K562 (cell line): ENCODE measurements around the gene MAD1L1. TPM values are rescaled to one million over a fixed set of nuclear protein-coding genes. Genes with fewer than 3 reads are reported as not detected.

Source experiments
- ATAC-seq: fragments of 200-7000 bp; cut with Tn5 transposase; 3 replicates; pipeline ENCODE4 v1.9.1; 2020; ENCODE audit warnings: moderate library complexity
- BruUV-seq: library from RNA; stranded (reverse); fragments of 400-500 nt; replicated peaks from 2 replicates; lab custom pipeline; 2021; lab: Mats Ljungman, UMichigan
- CTCF ChIA-PET: fragments of 300-600 bp; formaldehyde crosslinking; extraction: SDS; loops from one replicate; lab custom pipeline; 2021; ENCODE audit warnings: low intra/inter-chr PET ratio; lab: Yijun Ruan, JAX
- POLR2A ChIA-PET: fragments of 300-600, 350-650 bp; sonication (Branson Sonifier 250); formaldehyde crosslinking; extraction: SDS; loops from one replicate; lab custom pipeline; 2021; ENCODE audit warnings: antibody characterized with exemption, inconsistent platforms; lab: Yijun Ruan, JAX
- DNase-seq, 4 experiments: peaks; one replicate each; pipeline versions ENCODE4 v3.0.0 to v3.0.0-alpha.2; 2011 to 2018; ENCODE audit warnings: low spot score in 3 of 4, mixed read lengths in 3 of 4; ENCODE audit errors: extremely low read depth in 1 of 4
- FAIRE-seq: peaks from 2 replicates; lab custom pipeline; 2011; peaks lifted over from hg19 to GRCh38; lab: Jason Lieb, UNC
- H2AFZ ChIP-seq: 2 replicates; pipeline ENCODE4 v1.6.0; 2011; ENCODE audit warnings: low read depth, low read length, control low read depth, inconsistent platforms
- H3K27ac ChIP-seq: fragments of 200-600 bp; 3 replicates; pipeline ENCODE4 v1.8.0; 2011; ENCODE audit warnings: low read depth, mild to moderate bottlenecking, control low read depth, inconsistent platforms, low read length, moderate library complexity, mixed read lengths; ENCODE audit errors: extremely low read depth
- H3K27me3 ChIP-seq, 2 experiments: fragments of 300-600 bp in 1 of 2; 2 replicates in 1 of 2; 3 replicates in 1 of 2; pipeline versions ENCODE4 v1.6.0 to v1.8.0; 2011; ENCODE audit warnings: inconsistent platforms in 2 of 2, low read length in 2 of 2, mild to moderate bottlenecking in 1 of 2, mixed read lengths in 1 of 2, moderate library complexity in 1 of 2; ENCODE audit not compliant: control insufficient read depth in 2 of 2, insufficient read depth in 2 of 2
- H3K36me3 ChIP-seq: fragments of 300-600 bp; 3 replicates; pipeline ENCODE4 v1.8.0; 2011; ENCODE audit warnings: mild to moderate bottlenecking, low read length, inconsistent platforms; ENCODE audit not compliant: control insufficient read depth, insufficient read depth
- H3K4me1 ChIP-seq, 2 experiments: fragments of 200-600 bp in 1 of 2; replicated peaks in 1 of 2; 2 replicates in 1 of 2; 3 replicates in 1 of 2; pipeline versions ENCODE4 v1.5.1 to v1.8.0; 2011; ENCODE audit warnings: inconsistent platforms in 2 of 2, low read length in 2 of 2, mild to moderate bottlenecking in 1 of 2, mixed read lengths in 1 of 2, moderate library complexity in 1 of 2; ENCODE audit not compliant: control insufficient read depth in 2 of 2, insufficient read depth in 2 of 2
- H3K4me2 ChIP-seq: 2 replicates; pipeline ENCODE4 v1.6.1; 2011; ENCODE audit warnings: low read length, control low read depth, inconsistent platforms, mixed read lengths; ENCODE audit not compliant: insufficient read depth
- H3K4me3 ChIP-seq: fragments of 200-600 bp; sonication (generic), shearing (Covaris generic); 2 replicates; pipeline ENCODE4 v1.5.1; 2016; ENCODE audit warnings: control low read depth, inconsistent platforms
- H3K79me2 ChIP-seq: fragments of 200-600 bp; 3 replicates; pipeline ENCODE4 v1.8.0; 2011; ENCODE audit warnings: low read length, inconsistent platforms; ENCODE audit not compliant: control insufficient read depth, insufficient read depth
- H3K9ac ChIP-seq, 2 experiments: 2 replicates each; pipeline versions ENCODE4 v1.6.0 to v1.6.1; 2011; ENCODE audit warnings: low read depth in 2 of 2, low read length in 2 of 2, control low read depth in 1 of 2, inconsistent platforms in 1 of 2, mild to moderate bottlenecking in 1 of 2, mixed read lengths in 1 of 2; ENCODE audit not compliant: insufficient read depth in 1 of 2
- H3K9me1 ChIP-seq: one replicate; pipeline ENCODE4 v1.6.0; 2011; ENCODE audit warnings: inconsistent platforms, mild to moderate bottlenecking, low read length, moderate library complexity; ENCODE audit not compliant: control insufficient read depth, insufficient read depth
- H3K9me3 ChIP-seq: replicated peaks from 2 replicates; pipeline ENCODE4 v1.5.1; 2011; ENCODE audit warnings: low read depth, low read length, inconsistent platforms; ENCODE audit not compliant: control insufficient read depth, insufficient read depth
- H4K20me1 ChIP-seq: replicated peaks from 2 replicates; pipeline ENCODE4 v1.6.1; 2011; ENCODE audit warnings: low read length, inconsistent platforms, mixed read lengths; ENCODE audit not compliant: control insufficient read depth, insufficient read depth
- POLR2G ChIP-seq: fragments of 200-400 bp; formaldehyde crosslinking; IDR thresholded peaks from 2 replicates; pipeline ENCODE4 v1.6.1; 2017; ENCODE audit warnings: low read depth, mild to moderate bottlenecking, antibody characterized with exemption, low read length, moderate library complexity
- WGBS: fragments of 100-300 bp; shearing (Covaris generic); methylation state at CpG from one replicate; pipeline ENCODE4 v1.1.6; 2016; ENCODE audit warnings: low coverage, mixed read lengths; ENCODE audit not compliant: insufficient coverage; ENCODE audit errors: missing lambda C conversion rate; 5-methylcytosine and 5-hydroxymethylcytosine counted together
- in situ Hi-C: fragments of 300-500 bp; cut with MboI; formaldehyde crosslinking; loops from 4 replicates; pipeline ENCODE4 v1.15.0; 2018; ENCODE audit warnings: inconsistent platforms, mixed read lengths
- intact Hi-C: fragments of 100-400 bp; cut with micrococcal nuclease; formaldehyde crosslinking; loops from 2 replicates; pipeline ENCODE4 v1.14.2; 2022
- polyA plus RNA-seq, 8 experiments: library from polyadenylated mRNA; depleted of rRNA in 4 of 8; stranded (reverse) in 5 of 8; unstranded in 3 of 8; fragments of >200 nt; fragmentation: Nextera tagmentation in 2 of 8; fragmentation: Illumina TruSeq in 1 of 8; extraction: Ambion mirVana in 2 of 8; extraction: Trizol in 1 of 8; gene quantifications; 2 replicates each; pipeline versions ENCODE4 v1.2.1 to v1.2.3, GENCODE V29; 2011 to 2014; ENCODE audit warnings: inconsistent platforms in 1 of 8, missing spikeins in 1 of 8
- total RNA-seq, 7 experiments: library from RNA; depleted of rRNA in 6 of 7; stranded (reverse); fragments of >200 nt in 6 of 7; fragmentation: Illumina TruSeq in 2 of 7; extraction: Trizol in 2 of 7; gene quantifications; 2 replicates each; pipeline versions ENCODE4 v1.2.1 to v1.2.3, GENCODE V29; 2011 to 2021; ENCODE audit warnings: low replicate concordance in 1 of 7
- TF ChIP-seq, protein P1 (sequence below): fragments of 200-800 bp; sonication (Bioruptor generic); IDR thresholded peaks from 2 replicates; pipeline ENCODE4 v1.6.1; 2016; ENCODE audit warnings: missing genetic modification characterization, missing compliant biosample characterization

MAD1L1 gene
- total and polyA plus RNA-seq, 9 of the 15 experiments (the other 6 are each of a cell fraction or from before 2014, with no cell fraction given) = 1.7 to 89.7 (median 18.0) TPM

- CTCF ChIA-PET = no interaction called here
- H3K4me1 ChIP-seq = peaks cover 0 to 16% of the 10 kb centered on the region in 2 experiments; a peak in 1 of 5 replicates
Observed at GRCh38 chr7:2172311-2173188, 60.2 kb downstream of the MAD1L1 start.

More at GRCh38 chr7:2172311-2173188, 60.2 kb downstream of the MAD1L1 start:
- Histone ChIP-seq H3K9me3 (no peaks in the 10 kb centered on the region), H3K27me3 (no peaks in the 10 kb centered on the region), H2AFZ (no peak overlapping the region), H3K4me2 (no peak overlapping the region), H3K36me3 (peaks cover 24% of the 10 kb centered on the region; the same call in 2 of the 3 replicates), H3K27ac (no peak overlapping the region), H4K20me1 (peaks cover 8% of the 10 kb centered on the region), H3K9me1 (peaks cover 3% of the 10 kb centered on the region), H3K79me2 (no peaks in the 10 kb centered on the region), H3K9ac (0 out of 4 replicates have a peak overlapping the region, but pooled peaks of 1 of the 2 experiments have one; percentile 17), H3K4me3 (no peak overlapping the region)
- intact Hi-C loops (no loop called here), in situ Hi-C loops (no loop called here)
- no peak for DNase-seq
- WGBS = 88% methylated on average over 38 of the region's 39 CpGs
- ATAC-seq = no peak
- BruUV-seq = no TSS peak
- no peak for FAIRE-seq
- POLR2A ChIA-PET = interaction anchor here (0.5 to 1.7 kb wide), 3 partner anchors 9 to 19 kb away, joined by 3 to 4 read pairs (median 3); no protein-coding TSS in a partner anchor
- TF ChIP-seq POLR2G = peak; percentile 39; the same call in 1 of the 2 replicates
- TF ChIP-seq, protein P1, sequence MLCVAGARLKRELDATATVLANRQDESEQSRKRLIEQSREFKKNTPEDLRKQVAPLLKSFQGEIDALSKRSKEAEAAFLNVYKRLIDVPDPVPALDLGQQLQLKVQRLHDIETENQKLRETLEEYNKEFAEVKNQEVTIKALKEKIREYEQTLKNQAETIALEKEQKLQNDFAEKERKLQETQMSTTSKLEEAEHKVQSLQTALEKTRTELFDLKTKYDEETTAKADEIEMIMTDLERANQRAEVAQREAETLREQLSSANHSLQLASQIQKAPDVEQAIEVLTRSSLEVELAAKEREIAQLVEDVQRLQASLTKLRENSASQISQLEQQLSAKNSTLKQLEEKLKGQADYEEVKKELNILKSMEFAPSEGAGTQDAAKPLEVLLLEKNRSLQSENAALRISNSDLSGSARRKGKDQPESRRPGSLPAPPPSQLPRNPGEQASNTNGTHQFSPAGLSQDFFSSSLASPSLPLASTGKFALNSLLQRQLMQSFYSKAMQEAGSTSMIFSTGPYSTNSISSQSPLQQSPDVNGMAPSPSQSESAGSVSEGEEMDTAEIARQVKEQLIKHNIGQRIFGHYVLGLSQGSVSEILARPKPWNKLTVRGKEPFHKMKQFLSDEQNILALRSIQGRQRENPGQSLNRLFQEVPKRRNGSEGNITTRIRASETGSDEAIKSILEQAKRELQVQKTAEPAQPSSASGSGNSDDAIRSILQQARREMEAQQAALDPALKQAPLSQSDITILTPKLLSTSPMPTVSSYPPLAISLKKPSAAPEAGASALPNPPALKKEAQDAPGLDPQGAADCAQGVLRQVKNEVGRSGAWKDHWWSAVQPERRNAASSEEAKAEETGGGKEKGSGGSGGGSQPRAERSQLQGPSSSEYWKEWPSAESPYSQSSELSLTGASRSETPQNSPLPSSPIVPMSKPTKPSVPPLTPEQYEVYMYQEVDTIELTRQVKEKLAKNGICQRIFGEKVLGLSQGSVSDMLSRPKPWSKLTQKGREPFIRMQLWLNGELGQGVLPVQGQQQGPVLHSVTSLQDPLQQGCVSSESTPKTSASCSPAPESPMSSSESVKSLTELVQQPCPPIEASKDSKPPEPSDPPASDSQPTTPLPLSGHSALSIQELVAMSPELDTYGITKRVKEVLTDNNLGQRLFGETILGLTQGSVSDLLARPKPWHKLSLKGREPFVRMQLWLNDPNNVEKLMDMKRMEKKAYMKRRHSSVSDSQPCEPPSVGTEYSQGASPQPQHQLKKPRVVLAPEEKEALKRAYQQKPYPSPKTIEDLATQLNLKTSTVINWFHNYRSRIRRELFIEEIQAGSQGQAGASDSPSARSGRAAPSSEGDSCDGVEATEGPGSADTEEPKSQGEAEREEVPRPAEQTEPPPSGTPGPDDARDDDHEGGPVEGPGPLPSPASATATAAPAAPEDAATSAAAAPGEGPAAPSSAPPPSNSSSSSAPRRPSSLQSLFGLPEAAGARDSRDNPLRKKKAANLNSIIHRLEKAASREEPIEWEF (CRISPR knock-in tag) = no peak
